ENCODE results near the gene FBXO24. TPM values are rescaled to one million over a fixed set of nuclear protein-coding genes. Genes with fewer than 3 reads are reported as not detected.

The FBXO24 gene
- total RNA-seq, 2 donors from 2014 or later: 1.3 to 3.0 TPM

GRCh38 chr7:100603726-100604027 lies 17.5 kb downstream of the FBXO24 start:
- no peak overlapping the region for H3K27ac ChIP-seq (ENCODE audit: low read depth, low read length)
- peaks cover 19% of the 10 kb centered on the region for H3K4me1 Mint-ChIP-seq
- TF ChIP-seq CTCF (conservative IDR thresholded peaks at IDR 0.05): no peak
- H3K9me3 Mint-ChIP-seq: no peaks in the 10 kb centered on the region
- H3K4me3 ChIP-seq (ENCODE audit: low read length): peak overlapping the region; percentile 70
- no peak for DNase-seq
- WGBS, 2 experiments (ENCODE audit: insufficient coverage in 1 of 2, insufficient read length in 1 of 2): 21% methylated on average over 4 to 10 of the region's 10 CpGs
- no peaks in the 10 kb centered on the region for H3K9me3 ChIP-seq (ENCODE audit: control insufficient read depth, low read length)
- H3K4me1 ChIP-seq (ENCODE audit: control insufficient read depth, insufficient read depth, low read length): peaks cover 5% of the 10 kb centered on the region
- H3K27me3 ChIP-seq (ENCODE audit: control insufficient read depth, insufficient read depth, low read length, poor library complexity, severe bottlenecking): peaks cover 18% of the 10 kb centered on the region
- H3K4me3 Mint-ChIP-seq: peak overlapping the region; percentile 62
- no peak overlapping the region for H3K9ac ChIP-seq (ENCODE audit: extremely low read depth, low read length, poor library complexity, severe bottlenecking)
- no peaks in the 10 kb centered on the region for H3K36me3 Mint-ChIP-seq (ENCODE audit: low read depth)
- H3K27ac Mint-ChIP-seq: peak overlapping the region; percentile 84
- no peaks in the 10 kb centered on the region for H3K36me3 ChIP-seq (ENCODE audit: control insufficient read depth, insufficient read depth, low read length)
- H3K27me3 Mint-ChIP-seq (ENCODE audit: insufficient read depth): peaks cover 31% of the 10 kb centered on the region

DNA sequence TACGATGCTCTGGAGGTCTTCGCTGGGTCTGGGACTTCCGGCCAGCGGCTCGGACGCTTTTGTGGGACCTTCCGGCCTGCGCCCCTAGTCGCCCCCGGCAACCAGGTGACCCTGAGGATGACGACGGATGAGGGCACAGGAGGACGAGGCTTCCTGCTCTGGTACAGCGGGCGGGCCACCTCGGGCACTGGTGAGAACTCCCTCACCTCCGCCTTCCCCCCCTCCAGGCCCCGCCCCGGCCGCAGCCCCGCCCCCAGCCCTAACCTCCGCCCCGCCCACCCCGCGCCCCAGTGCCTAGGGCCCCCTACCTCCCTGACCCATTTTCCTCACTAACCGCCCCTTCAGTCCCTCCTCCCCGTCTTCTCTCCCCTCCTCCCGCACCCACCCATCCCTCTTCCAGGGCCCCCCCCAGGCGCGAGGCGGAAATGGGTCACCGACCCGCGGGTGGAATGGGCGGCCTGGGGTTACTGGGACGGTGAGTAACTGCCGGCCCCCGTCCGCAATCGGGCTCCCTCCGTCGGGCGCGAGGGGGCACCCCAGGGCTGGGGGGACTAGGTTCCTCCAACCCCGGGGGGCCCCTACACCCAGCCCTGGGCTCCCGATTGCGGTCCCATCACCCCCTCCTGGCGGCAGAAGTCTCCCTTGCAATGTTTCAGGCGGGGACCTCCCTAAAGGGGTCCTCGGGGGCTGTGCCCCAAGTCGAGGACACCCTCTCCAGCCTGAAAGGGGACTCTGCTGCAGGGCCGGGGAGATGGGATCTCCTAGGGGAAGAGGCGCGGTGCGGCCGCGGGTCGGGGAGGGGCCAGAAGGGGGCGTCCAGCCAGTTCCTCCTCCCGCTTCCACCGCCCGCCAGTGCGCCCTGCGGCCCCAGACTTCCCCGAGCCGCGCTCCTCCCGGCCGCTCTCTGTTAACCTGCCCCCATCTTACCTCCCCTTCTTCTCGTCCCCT lies 18.2 kb downstream of the FBXO24 start:
- Histone ChIP-seq H3K27me3 (ENCODE audit: control insufficient read depth, insufficient read depth, low read length, poor library complexity, severe bottlenecking) (peaks cover 18% of the 10 kb centered on the region), H3K9me3 (ENCODE audit: control insufficient read depth, low read length) (no peaks in the 10 kb centered on the region), H3K4me1 (ENCODE audit: control insufficient read depth, insufficient read depth, low read length) (peaks cover 5% of the 10 kb centered on the region), H3K36me3 (ENCODE audit: control insufficient read depth, insufficient read depth, low read length) (no peaks in the 10 kb centered on the region), H3K27ac (ENCODE audit: low read depth, low read length) (no peak overlapping the region), H3K4me3 (ENCODE audit: low read length) (peak overlapping the region; percentile 78), H3K9ac (ENCODE audit: extremely low read depth, low read length, poor library complexity, severe bottlenecking) (no peak overlapping the region)
- peak overlapping the region; percentile 84 for H3K27ac Mint-ChIP-seq
- no peaks in the 10 kb centered on the region for H3K36me3 Mint-ChIP-seq (ENCODE audit: low read depth)
- H3K9me3 Mint-ChIP-seq: no peaks in the 10 kb centered on the region
- H3K4me3 Mint-ChIP-seq: peak overlapping the region; percentile 62
- 1 to 2% methylated on average over 12 to 61 of the region's 70 CpGs for WGBS, 2 experiments (ENCODE audit: insufficient coverage in 1 of 2, insufficient read length in 1 of 2)
- DNase-seq: peak; percentile 93
- TF ChIP-seq CTCF (conservative IDR thresholded peaks at IDR 0.05): peak; percentile 66
- H3K27me3 Mint-ChIP-seq (ENCODE audit: insufficient read depth): peaks cover 31% of the 10 kb centered on the region
- H3K4me1 Mint-ChIP-seq: peaks cover 19% of the 10 kb centered on the region

DNA sequence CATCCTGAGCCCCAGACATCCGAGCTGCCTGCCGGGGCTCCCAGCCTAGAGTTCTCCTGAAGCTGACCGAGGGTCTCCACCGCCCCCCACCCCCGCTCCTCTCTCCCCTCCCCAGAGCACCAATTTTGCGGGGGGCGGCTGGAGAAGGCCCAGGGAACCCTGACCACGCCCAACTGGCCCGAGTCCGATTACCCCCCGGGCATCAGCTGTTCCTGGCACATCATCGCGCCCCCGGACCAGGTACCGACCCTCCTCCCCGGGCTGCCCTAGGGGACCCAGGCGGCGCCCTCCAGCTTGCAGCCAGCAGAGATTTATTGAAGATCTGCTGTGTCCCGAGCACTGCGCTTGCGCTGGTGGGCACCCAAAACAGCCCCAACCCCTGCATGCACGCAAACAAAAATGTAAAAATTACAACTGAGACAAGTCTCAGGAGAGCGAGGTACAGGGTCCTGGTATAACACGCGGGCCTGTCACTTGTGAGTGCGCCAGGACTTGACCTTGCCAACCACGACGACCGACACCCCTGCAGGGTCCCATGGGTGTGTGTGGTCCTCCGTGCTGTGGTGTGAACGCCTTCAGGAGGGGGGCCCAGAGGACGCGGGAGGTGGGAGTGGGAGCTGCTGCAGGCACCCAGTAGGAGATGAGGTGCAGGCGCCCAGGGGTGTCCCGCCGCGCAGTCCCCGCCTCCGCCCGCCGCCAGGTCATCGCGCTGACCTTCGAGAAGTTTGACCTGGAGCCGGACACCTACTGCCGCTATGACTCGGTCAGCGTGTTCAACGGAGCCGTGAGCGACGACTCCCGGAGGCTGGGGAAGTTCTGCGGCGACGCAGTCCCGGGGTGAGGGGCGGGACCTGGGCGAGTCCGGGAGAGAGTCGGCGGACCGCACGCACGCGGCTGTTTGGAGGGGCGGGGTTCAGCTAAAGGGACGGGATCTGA lies 19.1 kb downstream of the FBXO24 start:
- WGBS, 2 experiments (ENCODE audit: insufficient coverage in 1 of 2, insufficient read length in 1 of 2): 3 to 4% methylated on average over 42 to 68 of the region's 68 CpGs
- peak; percentile 85 for DNase-seq
- peaks cover 19% of the 10 kb centered on the region for H3K4me1 Mint-ChIP-seq

More for the DNA sequence above, 19.1 kb downstream of the FBXO24 start:
- Mint-ChIP-seq H3K4me3 (peak overlapping the region; percentile 62), H3K9me3 (no peaks in the 10 kb centered on the region), H3K27me3 (ENCODE audit: insufficient read depth) (peaks cover 28% of the 10 kb centered on the region), H3K36me3 (ENCODE audit: low read depth) (no peaks in the 10 kb centered on the region), H3K27ac (no peak overlapping the region)
- Histone ChIP-seq H3K27ac (ENCODE audit: low read depth, low read length) (no peak overlapping the region), H3K9ac (ENCODE audit: extremely low read depth, low read length, poor library complexity, severe bottlenecking) (no peak overlapping the region), H3K27me3 (ENCODE audit: control insufficient read depth, insufficient read depth, low read length, poor library complexity, severe bottlenecking) (peaks cover 18% of the 10 kb centered on the region), H3K4me1 (ENCODE audit: control insufficient read depth, insufficient read depth, low read length) (peaks cover 5% of the 10 kb centered on the region), H3K9me3 (ENCODE audit: control insufficient read depth, low read length) (no peaks in the 10 kb centered on the region), H3K4me3 (ENCODE audit: low read length) (peak overlapping the region; percentile 78), H3K36me3 (ENCODE audit: control insufficient read depth, insufficient read depth, low read length) (no peaks in the 10 kb centered on the region)
- no peak for TF ChIP-seq CTCF (conservative IDR thresholded peaks at IDR 0.05)

All from endodermal cell (in vitro differentiated cells).